Left ventricle myocardium inferior (tissue), 1 donor: ENCODE results near the gene REEP1. TPM values are rescaled to one million over a fixed set of nuclear protein-coding genes. Genes with fewer than 3 reads are reported as not detected.
"Not testable (repeated sequence)": the region's sequence is repeated elsewhere in the genome, so short reads cannot be mapped to it uniquely, and the experiment has no call there.

Experiments
- DNase-seq: peaks from one replicate; pipeline ENCODE4 v3.0.0-alpha.2; 2020
- H3K27ac ChIP-seq: fragments of 200-600 bp; replicated peaks from 2 replicates; pipeline ENCODE4 v1.8.0; 2021
- H3K27me3 ChIP-seq: fragments of 200-600 bp; 2 replicates; pipeline ENCODE4 v1.8.0; 2021; ENCODE audit warnings: low read depth
- H3K36me3 ChIP-seq: fragments of 200-600 bp; 2 replicates; pipeline ENCODE4 v1.8.0; 2021
- H3K4me1 ChIP-seq: fragments of 200-600 bp; 2 replicates; pipeline ENCODE4 v1.8.0; 2021
- H3K4me3 ChIP-seq: fragments of 200-600 bp; 2 replicates; pipeline ENCODE4 v1.8.0; 2021; ENCODE audit warnings: mild to moderate bottlenecking, moderate library complexity
- H3K9me3 ChIP-seq: fragments of 200-600 bp; replicated peaks from 2 replicates; pipeline ENCODE4 v1.8.0; 2021
- intact Hi-C: fragments of 100-400 bp; cut with micrococcal nuclease; formaldehyde crosslinking; loops from one replicate; pipeline ENCODE4 v1.11.0; 2022
- total RNA-seq: library from RNA; stranded (reverse); fragmentation: NEBNext Ultra II Directional; extraction: Animal tissue kit (Norgen Biotek cat#: 25700); gene quantifications from one replicate; pipeline ENCODE4 v1.2.1, GENCODE V29; 2021
- TF ChIP-seq, protein P1 (sequence below): fragments of 200-600 bp; IDR thresholded peaks from 2 replicates; pipeline ENCODE4 v1.8.0; 2021; ENCODE audit warnings: antibody characterized with exemption, mild to moderate bottlenecking, borderline replicate concordance
- donor health status: DM: no; HTN: yes; CAD: no; lungs with severe emphysema.

The REEP1 gene
- total RNA-seq, 1 donor from 2014 or later, result 30.2 TPM

DNA sequence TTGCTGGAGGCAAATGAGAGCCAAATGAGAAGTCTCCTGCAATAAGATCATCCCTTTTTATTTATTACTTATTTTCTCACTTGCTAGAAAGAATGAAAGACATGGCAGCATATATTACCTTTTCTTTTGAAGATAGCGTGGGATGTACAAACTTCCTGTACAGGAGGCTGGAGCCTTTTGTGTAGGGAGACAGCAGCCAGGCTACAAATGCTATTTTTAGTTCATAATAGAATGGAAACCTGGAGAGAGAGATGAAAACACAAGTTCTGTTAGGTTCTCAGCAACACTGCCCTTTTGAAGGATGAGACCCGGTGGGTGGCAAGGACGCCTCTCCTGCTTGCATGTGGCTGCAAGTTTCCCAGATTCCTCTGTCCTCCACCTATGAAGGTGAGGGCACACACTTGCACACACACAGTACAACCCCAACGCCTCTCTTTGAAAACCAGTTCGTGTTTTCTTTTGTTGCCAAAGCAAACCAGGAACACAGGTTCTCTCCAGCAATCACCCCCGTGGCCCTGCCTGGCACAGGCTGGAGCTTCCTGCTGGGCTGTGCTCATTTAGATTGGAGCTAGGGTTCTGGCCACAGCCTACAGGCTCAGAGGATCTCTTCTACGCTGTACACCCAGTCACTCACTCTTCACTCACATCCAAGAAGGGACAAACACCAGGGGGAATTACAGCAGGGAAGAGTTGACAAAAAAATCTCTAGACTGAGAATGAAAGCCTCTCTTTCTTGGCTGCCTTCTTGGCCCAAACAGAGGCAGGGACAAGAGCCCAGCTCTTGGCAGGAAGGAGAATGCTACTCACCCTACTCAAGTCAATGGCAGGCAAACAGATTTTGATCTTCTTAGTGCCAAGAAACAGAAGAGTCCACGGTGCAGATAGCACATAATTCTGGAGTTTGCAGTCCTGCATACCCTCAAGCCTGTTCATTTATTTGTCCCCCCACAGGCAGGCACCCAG lies 82.6 kb downstream of the REEP1 start:
- H3K27me3 ChIP-seq, result no peaks in the 10 kb centered on the region
- no peaks in the 10 kb centered on the region for H3K9me3 ChIP-seq
- TF ChIP-seq, protein P1, sequence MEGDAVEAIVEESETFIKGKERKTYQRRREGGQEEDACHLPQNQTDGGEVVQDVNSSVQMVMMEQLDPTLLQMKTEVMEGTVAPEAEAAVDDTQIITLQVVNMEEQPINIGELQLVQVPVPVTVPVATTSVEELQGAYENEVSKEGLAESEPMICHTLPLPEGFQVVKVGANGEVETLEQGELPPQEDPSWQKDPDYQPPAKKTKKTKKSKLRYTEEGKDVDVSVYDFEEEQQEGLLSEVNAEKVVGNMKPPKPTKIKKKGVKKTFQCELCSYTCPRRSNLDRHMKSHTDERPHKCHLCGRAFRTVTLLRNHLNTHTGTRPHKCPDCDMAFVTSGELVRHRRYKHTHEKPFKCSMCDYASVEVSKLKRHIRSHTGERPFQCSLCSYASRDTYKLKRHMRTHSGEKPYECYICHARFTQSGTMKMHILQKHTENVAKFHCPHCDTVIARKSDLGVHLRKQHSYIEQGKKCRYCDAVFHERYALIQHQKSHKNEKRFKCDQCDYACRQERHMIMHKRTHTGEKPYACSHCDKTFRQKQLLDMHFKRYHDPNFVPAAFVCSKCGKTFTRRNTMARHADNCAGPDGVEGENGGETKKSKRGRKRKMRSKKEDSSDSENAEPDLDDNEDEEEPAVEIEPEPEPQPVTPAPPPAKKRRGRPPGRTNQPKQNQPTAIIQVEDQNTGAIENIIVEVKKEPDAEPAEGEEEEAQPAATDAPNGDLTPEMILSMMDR, result peak; percentile 18
- DNase-seq, result peak; percentile 64
- intact Hi-C loops, result no loop called here
- H3K4me1 ChIP-seq, result peaks cover 51% of the 10 kb centered on the region
- peak overlapping the region; percentile 79 for H3K27ac ChIP-seq
- H3K4me3 ChIP-seq, result no peak overlapping the region
- H3K36me3 ChIP-seq, result no peaks in the 10 kb centered on the region

GRCh38 chr2:86253424-86253823 lies 84.0 kb downstream of the REEP1 start:
- intact Hi-C loops, result no loop called here
- no peaks in the 10 kb centered on the region for H3K9me3 ChIP-seq
- no peak for DNase-seq
- no peaks in the 10 kb centered on the region for H3K27me3 ChIP-seq
- H3K36me3 ChIP-seq, result no peaks in the 10 kb centered on the region
- no peak overlapping the region for H3K4me3 ChIP-seq
- TF ChIP-seq, protein P1, result no peak
- peaks cover 58% of the 10 kb centered on the region for H3K4me1 ChIP-seq
- no peak overlapping the region for H3K27ac ChIP-seq

GRCh38 chr2:86251840-86252266 lies 85.6 kb downstream of the REEP1 start:
- Histone ChIP-seq H3K27me3 (no peaks in the 10 kb centered on the region), H3K36me3 (no peaks in the 10 kb centered on the region), H3K27ac (no peak overlapping the region), H3K4me1 (peaks cover 58% of the 10 kb centered on the region), H3K4me3 (no peak overlapping the region), H3K9me3 (no peaks in the 10 kb centered on the region)
- DNase-seq, result peak; percentile 38
- intact Hi-C loops, result no loop called here
- TF ChIP-seq, protein P1, result no peak

DNA sequence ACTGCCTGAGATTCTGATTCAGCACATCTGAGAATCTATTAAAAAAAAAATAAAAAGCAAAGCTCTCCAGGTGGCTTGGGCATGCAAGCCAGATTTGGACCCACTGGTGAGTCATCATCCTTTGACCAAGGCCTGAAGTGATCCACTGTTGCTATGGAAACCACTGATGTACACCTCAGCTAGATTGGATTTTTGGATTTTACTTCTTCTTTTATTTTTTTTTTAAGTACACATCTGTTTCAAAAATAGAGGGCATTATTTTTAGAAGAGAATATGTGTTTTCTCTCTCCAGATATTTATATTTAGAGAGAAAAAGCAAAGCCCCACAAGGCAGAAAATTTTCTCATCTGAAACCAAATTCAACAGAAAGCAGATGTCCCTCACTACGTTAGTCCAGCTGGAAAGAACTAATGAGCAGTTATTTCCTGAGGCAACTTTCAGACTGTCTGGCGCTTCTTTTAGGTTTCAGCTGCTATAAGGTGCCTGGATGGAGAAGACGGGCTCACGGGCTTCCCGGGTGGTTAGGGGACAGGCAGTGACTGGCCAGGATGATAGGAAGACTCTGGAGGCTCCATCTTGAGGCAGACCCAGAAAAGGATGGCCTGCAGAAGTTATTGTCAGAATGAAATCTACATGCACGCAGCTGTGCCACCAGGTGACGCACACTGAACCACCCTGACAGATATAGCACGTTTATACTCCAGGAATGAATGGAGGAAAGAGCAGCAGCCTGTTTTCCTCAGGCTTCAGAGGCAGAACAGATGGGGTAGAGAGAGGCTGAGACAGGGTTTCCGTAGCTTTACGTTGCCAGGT lies 87.6 kb downstream of the REEP1 start:
- intact Hi-C loops, result no loop called here
- Histone ChIP-seq H3K4me1 (peaks cover 53% of the 10 kb centered on the region), H3K27ac (peak overlapping the region; percentile 48), H3K4me3 (no peak overlapping the region), H3K9me3 (no peaks in the 10 kb centered on the region), H3K27me3 (no peaks in the 10 kb centered on the region), H3K36me3 (no peaks in the 10 kb centered on the region)
- TF ChIP-seq, protein P1, result no peak
- no peak for DNase-seq

DNA sequence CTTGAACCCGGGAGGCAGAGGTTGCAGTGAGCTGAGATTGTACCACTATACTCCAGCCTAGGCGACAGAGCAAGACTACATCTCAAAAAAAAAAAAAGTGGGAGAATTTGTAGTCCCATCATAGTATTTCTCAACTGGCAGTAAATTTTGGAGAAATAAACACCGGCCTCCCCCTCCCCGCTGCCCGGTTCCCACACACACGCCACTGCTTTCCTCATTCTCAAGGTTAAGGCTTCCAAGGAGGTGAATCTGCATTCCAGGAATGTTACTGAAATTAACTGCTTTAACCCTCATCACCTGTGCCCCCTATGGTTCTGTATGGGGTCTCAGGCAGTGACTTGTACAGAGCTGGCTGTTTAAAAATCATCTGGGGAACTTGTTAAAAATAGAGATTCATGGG lies 88.2 kb downstream of the REEP1 start:
- peaks cover 51% of the 10 kb centered on the region for H3K4me1 ChIP-seq

DNA sequence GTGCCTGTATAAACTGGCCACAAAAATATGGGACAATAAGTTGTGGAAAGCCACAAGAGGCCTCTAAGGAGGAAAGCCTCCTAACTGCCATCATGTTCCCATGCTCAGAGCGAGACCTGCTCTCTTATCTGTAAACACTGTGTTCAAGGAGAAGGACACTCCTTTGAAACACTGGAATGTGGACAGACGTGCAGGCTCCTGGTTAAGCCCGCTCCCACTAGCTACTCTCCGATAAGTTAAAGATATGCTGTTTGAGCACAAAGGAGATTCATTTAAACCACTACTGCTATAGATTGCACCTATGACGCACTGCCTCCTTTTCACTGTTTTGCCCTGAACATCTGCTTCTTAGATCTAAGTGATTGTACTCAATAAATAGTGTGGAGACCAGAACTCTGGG lies 92.2 kb downstream of the REEP1 start:
- peaks cover 30% of the 10 kb centered on the region for H3K4me1 ChIP-seq
- H3K27ac ChIP-seq, result peak overlapping the region; percentile 28
- H3K9me3 ChIP-seq, H3K36me3 ChIP-seq, intact Hi-C loops, H3K27me3 ChIP-seq, DNase-seq, H3K4me3 ChIP-seq: not testable (repeated sequence)

More for the DNA sequence above, 88.2 kb downstream of the REEP1 start:
- TF ChIP-seq, protein P1, result no peak
- DNase-seq, result no peak
- Histone ChIP-seq H3K36me3 (no peaks in the 10 kb centered on the region), H3K27me3 (no peaks in the 10 kb centered on the region), H3K27ac (peak overlapping the region; percentile 48), H3K9me3 (no peaks in the 10 kb centered on the region), H3K4me3 (no peak overlapping the region)
- intact Hi-C loops, result no loop called here

DNA sequence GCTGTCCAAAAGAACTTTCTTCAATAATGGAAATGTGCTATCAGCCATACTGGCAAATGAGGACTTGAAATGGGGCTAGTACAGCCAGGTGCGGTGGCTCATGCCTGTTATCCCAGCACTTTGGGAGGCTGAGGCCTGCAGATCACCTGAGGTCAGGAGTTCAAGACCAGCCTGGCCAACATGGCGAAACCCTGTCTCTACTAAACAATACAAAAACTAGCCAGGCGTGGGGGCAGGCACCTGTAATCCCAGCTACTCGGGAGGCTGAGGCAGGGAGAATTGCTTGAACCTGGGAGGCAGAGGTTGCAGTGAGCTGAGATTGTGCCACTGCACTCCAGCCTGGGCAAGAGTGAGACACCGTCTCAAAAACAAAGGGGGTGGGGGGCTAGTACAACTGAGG lies 92.6 kb downstream of the REEP1 start:
- H3K27me3 ChIP-seq, DNase-seq, H3K9me3 ChIP-seq, intact Hi-C loops, H3K4me3 ChIP-seq, H3K27ac ChIP-seq, H3K36me3 ChIP-seq: not testable (repeated sequence)
- H3K4me1 ChIP-seq, result peaks cover 26% of the 10 kb centered on the region
